22Rv1 (cell line): ENCODE results near the gene TCP1.
"Not testable (repeated sequence)": the region's sequence is repeated elsewhere in the genome, so short reads cannot be mapped to it uniquely, and the experiment has no call there.

Source experiments
- H3K27ac ChIP-seq: fragments of 450-650 bp; 2 replicates; pipeline ENCODE4 v1.5.1; 2017
- ZFX ChIP-seq: fragments of 450-650 bp; IDR thresholded peaks from 2 replicates; pipeline ENCODE4 v1.6.1; 2017; ENCODE audit warnings: antibody characterized with exemption, borderline replicate concordance
- TF ChIP-seq, protein P1 (sequence below): fragments of 450-650 bp; IDR thresholded peaks from 2 replicates; pipeline ENCODE4 v1.5.1; 2017; ENCODE audit warnings: mild to moderate bottlenecking

TCP1 gene

DNA sequence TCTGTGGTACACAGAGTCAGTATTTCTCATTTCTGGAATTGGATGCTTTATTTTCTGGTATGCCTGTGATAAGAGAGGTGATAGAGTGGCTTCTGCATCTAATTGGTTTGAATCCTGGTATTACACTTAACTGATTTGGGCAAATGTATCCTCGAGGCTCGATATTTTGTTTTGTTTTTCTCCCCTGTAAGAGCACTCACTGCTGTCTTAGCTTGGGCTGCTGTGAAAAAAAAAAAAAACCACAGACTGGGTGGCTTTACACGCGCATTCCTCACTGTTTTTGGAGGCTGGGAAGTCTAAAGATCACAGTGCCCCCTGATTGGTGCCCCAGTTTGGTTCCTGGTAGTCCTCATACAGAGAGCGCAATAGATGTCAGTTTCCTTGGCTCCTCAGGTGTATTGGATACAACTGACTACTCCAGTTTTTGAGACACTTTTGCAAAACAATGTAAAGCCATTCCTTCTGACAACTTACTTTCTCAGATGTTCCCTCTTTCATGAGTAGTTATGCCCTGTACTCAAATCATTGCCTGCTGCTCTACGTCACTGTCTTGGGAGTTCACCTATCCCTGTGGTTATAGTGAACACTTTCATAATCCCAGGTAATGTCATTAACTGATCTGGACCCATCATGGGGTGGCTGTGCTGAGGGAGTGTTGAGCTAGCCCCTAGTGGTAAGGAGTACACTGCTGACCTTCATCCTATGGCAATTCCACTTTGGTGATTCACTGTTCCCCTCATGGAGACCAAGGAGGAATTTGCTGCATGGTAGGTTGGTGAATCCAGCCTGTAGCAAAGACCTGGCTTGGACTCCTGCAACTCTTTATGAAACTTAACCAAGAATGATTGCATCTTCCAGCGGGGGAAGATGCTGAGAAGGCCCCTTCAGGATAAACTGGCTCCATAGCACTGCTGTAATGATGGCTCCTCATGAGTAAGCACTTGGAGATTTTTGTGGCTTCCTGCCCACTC is 31.1 kb downstream of the TCP1 start:
- peak overlapping the region; percentile 94 for H3K27ac ChIP-seq
- no peak for TF ChIP-seq ZFX
- TF ChIP-seq, protein P1, sequence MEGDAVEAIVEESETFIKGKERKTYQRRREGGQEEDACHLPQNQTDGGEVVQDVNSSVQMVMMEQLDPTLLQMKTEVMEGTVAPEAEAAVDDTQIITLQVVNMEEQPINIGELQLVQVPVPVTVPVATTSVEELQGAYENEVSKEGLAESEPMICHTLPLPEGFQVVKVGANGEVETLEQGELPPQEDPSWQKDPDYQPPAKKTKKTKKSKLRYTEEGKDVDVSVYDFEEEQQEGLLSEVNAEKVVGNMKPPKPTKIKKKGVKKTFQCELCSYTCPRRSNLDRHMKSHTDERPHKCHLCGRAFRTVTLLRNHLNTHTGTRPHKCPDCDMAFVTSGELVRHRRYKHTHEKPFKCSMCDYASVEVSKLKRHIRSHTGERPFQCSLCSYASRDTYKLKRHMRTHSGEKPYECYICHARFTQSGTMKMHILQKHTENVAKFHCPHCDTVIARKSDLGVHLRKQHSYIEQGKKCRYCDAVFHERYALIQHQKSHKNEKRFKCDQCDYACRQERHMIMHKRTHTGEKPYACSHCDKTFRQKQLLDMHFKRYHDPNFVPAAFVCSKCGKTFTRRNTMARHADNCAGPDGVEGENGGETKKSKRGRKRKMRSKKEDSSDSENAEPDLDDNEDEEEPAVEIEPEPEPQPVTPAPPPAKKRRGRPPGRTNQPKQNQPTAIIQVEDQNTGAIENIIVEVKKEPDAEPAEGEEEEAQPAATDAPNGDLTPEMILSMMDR: no peak

DNA sequence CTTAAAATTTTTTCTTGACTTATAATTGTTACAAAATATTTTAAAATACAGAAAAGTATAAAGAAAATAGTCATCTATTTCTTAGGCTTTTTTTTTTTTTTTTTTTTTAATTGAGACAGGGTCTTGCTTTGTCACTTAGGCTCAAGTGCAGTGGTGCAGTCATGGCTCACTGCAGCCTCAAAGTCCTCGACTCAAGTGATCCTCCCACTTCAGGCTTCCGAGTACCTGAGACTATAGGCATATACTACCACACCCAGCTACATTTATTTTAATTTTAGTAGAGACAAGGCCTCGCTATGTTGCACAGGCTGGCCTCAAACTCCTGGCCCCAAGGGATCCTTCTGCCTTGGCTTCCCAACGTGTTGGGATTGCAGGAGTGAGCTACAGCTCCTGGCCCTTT is 32.9 kb downstream of the TCP1 start:
- TF ChIP-seq, protein P1: no peak
- no peak for TF ChIP-seq ZFX
- H3K27ac ChIP-seq: no peak overlapping the region; the same call in 1 of the 2 replicates

DNA sequence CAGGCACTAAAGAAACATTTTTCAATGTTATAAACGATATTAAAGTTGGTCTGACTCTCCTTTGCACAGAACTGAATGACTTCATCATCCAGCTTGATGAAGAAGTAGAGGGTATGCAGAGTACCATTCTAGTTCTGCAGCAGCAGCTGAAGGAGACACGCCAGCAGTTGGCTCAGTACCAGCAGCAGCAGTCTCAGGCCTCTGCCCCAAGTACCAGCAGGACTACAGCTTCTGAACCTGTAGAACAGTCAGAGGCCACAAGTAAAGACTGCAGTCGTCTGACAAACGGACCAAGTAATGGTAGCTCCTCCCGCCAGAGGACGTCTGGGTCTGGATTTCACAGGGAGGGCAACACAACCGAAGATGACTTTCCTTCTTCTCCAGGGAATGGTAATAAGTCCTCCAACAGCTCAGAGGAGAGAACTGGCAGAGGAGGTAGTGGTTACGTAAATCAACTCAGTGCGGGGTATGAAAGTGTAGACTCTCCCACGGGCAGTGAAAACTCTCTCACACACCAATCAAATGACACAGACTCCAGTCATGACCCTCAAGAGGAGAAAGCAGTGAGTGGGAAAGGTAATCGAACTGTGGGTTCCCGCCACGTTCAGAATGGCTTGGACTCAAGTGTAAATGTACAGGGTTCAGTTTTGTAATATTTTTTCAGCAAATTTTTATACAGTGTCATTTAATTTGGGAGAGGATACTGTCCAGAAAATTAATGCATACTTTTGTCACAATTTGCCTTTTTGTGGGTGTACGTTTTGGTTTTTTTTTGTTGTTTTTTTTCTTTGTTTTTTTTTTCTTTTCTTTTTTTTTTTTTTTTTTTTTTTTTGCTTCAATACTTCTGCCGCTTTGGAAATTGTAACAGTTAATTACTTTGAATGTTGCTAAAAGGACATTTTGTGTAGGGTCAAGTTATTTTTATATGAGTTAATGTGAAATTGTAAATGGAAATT is 34.2 kb downstream of the TCP1 start:
- TF ChIP-seq ZFX: no peak
- TF ChIP-seq, protein P1: no peak
- H3K27ac ChIP-seq: peak overlapping the region; percentile 14; the same call in 1 of the 2 replicates

DNA sequence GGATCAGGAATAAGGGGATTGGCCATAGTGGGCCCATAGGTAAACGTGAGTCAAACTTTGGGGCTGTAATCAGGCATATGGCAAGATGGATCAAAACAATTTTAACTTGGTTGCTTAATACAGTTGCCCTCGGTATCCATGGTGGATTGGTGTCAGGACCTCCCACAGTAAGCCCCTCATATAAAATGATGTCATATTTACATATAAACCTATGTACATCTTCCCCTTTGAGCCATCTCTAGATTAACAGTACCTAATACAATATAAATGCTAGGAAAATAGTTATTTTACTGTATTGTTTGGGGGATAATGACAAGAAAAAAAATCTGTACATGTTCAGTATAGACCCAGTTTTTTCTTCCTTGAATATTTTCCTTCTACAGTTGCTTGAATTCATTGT is 35.0 kb downstream of the TCP1 start:
- TF ChIP-seq ZFX: no peak
- TF ChIP-seq, protein P1: no peak
- no peak overlapping the region; the same call in 1 of the 2 replicates for H3K27ac ChIP-seq

DNA sequence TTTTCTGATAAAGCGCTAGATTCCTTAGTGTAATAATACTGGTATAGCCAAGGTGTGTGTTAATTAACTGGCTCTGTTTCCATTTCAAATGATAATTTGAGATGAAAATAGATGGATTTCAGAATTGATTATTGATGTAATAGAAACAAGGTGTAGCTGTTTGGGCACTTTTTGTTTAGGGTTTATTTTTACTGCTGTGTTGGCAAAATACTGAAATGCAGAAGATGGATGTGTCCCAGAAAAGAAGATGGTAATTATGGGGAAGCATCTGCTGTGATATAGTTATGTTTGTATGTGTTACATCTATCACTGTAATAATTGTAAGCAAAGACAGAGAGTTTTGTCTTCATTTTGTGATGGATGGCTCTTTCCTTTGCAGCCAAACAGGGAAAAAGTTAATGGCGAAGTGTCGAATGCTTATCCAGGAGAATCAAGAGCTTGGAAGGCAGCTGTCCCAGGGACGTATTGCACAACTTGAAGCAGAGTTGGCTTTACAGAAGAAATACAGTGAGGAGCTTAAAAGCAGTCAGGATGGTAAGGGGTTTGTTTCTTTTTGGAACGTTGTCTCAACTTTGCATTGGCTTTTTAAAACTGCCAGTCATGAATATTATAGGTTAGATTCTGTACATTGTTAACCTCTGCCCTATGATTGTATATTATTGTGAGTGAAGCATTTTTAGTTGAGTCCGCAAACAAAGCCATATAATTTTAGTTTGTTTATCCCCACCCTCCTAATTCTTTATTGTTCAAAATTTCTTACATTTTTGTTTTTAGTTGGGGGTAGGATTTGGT is 36.1 kb downstream of the TCP1 start:
- TF ChIP-seq ZFX: no peak
- TF ChIP-seq, protein P1: no peak
- peak overlapping the region; percentile 55 for H3K27ac ChIP-seq

DNA sequence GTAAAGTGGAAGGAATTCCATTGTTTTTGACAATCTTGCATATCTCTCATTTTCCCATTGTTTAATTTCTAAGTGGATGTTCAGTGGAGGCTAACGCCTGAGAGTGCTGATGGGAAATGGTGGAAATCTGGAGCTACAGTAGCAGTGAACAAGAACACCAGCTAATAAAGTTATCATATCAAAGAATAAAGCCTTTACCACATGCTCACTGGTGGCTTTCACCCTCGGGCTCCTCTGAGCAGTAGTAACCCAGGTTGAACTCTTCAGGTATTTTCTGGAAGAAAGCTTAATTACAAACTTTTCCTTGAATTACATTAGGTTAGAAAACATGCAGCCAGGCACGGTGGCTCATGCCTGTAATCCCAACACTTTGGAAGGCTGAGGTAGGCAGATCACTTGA is 38.0 kb downstream of the TCP1 start:
- TF ChIP-seq, protein P1: no peak
- no peak for TF ChIP-seq ZFX
- H3K27ac ChIP-seq: peak overlapping the region; percentile 55

DNA sequence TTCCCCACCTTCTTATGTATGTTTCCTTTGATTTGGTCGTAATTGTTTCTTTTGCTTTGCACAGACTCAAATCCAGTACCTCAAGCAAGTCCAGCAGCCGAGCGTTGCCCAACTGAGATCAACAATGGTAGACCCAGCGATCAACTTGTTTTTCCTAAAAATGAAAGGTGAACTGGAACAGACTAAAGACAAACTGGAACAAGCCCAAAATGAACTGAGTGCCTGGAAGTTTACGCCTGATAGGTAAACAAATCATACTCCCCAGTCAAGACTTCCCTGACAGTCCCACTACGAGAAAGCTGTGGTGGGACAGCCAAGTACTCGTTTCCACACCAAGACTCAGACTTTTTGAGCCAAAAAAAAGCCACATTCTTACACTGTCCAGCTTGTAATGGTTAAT is 41.3 kb downstream of the TCP1 start:
- not testable (repeated sequence) for H3K27ac ChIP-seq
